AG08396 (cell line): Measurements from ENCODE around the gene SRBD1.
"Not testable (repeated sequence)": the region's sequence is repeated elsewhere in the genome, so short reads cannot be mapped to it uniquely, and the experiment has no call there.

ENCODE experiments used
- DNase-seq: peaks from one replicate; pipeline ENCODE4 v3.0.0; 2012; ENCODE audit warnings: low spot score, mixed read lengths

Gene SRBD1

GRCh38 chr2:45426025-45426424 lies 185.0 kb downstream of the SRBD1 start:
- DNase-seq: not testable (repeated sequence)

- DNase-seq: no peak
Observed at GRCh38 chr2:45422921-45423320, 188.1 kb downstream of the SRBD1 start.

DNA sequence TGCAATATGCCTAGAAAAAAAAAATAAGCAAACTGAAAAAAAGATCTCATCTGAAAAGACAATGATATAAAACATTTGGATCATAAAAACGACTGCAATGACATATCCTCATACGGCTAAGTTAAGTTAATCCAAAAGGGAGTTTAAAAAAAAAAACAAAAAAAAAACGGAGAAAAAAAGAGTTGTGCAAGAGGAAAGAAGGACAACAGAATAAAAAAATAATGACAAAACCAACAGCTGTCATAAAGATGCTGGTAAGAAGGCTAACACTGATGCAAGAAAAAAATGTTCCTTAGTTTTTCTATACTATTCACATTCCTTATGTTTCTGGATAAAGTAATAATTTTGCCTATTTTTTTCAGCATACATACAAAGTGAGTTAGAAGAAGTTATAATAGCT lies 192.5 kb downstream of the SRBD1 start:
- no peak for DNase-seq

DNA sequence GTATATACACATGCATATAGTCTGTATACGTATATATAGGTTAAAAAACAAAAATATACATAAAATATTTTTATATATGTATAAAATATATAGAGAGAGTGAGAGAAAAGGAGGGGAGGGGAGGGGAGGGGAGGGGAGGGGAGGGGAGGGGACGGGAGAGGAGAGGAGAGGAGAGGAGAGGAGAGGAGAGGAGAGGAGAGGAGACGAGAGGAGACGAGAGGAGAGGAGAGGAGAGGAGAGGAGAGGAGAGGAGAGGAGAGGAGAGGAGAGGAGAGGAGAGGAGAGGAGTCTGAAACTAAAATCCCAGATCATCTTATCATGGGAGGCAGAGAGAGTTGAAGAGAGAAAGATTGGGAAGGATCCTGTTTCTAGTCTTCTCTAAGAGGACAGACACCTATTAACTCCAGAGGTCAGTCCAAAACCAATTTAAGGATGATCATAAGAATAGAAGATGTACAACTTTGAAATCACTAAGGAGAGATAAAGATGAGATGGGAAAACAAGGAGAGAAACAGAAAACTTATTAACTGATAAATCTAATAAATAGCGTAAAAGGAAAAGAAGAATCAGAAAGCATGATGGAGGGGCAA lies 195.4 kb downstream of the SRBD1 start:
- DNase-seq: no peak

GRCh38 chr2:45412754-45413379 lies 198.2 kb downstream of the SRBD1 start:
- peak; percentile 6 for DNase-seq

DNA sequence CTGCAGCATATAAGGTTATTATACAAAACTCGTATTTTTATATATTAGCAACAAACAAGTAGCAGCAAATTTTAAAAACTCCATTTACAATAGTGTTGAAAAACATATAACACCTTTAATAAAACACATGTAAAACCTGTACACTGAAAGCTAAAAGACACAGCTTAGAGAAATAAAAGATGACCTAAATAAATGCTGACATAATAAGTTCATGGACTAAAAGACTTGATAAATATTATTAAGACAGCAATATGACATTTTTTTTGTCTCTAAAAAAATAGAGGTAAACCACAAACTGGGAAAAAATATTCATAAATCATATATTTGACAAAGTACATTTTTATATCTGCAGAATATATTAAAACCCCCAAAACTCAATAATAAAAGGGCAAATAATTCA lies 201.4 kb downstream of the SRBD1 start:
- no peak for DNase-seq

- no peak for DNase-seq
Observed at GRCh38 chr2:45406621-45407020, 204.4 kb downstream of the SRBD1 start.

GRCh38 chr2:45404807-45405297 lies 206.2 kb downstream of the SRBD1 start:
- DNase-seq: no peak

- DNase-seq: no peak
Observed at GRCh38 chr2:45403036-45403435, 208.0 kb downstream of the SRBD1 start.

DNA sequence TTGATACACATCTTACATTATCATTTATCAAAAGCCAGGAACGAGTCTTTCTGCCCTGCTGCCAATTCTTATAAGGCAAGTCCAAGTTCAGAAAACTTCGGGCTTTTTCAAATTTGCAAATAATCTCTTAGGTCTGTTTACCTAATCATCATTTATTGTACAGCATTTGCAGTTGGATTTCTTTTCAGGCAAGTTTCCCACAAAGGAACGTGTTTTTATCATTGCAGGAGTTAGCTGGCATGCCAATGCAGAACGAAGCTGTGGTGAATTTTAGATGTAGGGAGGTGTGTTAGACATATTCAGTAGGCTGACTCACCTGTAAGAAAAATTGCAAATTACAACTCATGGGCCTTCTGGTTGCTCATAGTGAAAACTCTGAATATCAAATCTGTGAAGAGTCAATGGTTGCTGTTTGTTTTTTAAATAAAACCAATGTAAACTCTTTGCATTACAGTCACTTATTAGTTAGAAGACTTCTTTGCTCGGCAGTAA lies 209.6 kb downstream of the SRBD1 start:
- DNase-seq: no peak

GRCh38 chr2:45399040-45399784 lies 211.9 kb downstream of the SRBD1 start:
- DNase-seq: no peak

DNA sequence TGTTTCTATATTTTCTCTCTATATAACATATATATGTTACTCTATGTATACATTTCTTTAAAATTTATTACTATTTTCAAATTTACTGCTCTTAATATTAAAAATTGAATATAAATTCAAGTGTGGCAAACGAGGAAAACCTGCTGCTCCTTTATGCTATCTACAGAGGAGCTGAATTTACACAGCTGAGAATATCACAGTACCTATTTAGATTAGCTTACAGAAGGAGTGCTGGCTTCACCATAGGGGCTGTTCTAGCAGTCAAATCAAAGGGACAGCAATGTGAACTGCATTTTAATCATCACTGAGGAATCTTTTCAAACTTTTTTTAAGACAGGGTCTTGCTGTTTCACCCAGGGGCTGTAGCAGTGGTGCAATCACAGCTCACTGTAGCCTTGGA lies 213.8 kb downstream of the SRBD1 start:
- no peak for DNase-seq

GRCh38 chr2:45396671-45397070 lies 214.4 kb downstream of the SRBD1 start:
- no peak for DNase-seq

- no peak for DNase-seq
Observed at GRCh38 chr2:45394842-45395241, 216.2 kb downstream of the SRBD1 start.

DNA sequence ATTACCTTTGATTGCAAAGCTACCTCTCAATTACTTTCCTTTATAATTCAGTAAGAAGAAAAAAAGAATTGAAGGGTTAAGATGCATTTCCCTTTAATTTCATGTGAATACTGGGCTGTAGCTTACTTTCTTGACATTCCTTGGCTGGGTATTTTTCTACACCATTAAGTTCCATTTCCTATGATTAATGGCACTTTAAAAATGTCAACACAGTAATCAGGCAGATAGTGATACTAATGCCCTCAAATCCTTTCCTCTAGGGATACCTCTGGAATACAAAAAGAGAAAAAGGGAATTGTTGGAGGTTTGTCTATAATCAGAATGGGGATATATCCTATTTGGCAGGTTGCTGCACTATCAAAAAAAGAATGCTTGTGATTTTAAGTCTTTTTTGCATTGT lies 216.9 kb downstream of the SRBD1 start:
- DNase-seq: no peak

DNA sequence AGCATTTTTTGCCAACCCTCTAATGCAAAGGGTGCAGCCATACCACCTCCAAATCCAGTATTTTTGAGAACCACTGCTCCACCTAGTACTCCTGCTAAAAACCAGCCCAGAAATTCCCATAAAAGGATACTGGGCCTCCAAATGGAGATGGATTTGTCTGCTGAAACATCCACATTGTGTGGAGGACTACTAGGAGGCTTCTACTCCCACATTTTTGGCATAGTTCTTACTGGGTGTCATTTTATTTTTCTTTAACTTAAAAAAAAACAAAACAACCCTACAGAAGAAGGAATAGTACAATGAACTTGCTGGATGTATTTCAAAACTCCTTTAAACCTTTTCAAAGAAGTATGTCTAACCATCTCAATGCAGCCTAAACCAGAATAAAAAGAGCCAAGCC lies 219.2 kb downstream of the SRBD1 start:
- DNase-seq: no peak

GRCh38 chr2:45390861-45391260 lies 220.2 kb downstream of the SRBD1 start:
- no peak for DNase-seq

GRCh38 chr2:45390441-45390840 lies 220.6 kb downstream of the SRBD1 start:
- no peak for DNase-seq

DNA sequence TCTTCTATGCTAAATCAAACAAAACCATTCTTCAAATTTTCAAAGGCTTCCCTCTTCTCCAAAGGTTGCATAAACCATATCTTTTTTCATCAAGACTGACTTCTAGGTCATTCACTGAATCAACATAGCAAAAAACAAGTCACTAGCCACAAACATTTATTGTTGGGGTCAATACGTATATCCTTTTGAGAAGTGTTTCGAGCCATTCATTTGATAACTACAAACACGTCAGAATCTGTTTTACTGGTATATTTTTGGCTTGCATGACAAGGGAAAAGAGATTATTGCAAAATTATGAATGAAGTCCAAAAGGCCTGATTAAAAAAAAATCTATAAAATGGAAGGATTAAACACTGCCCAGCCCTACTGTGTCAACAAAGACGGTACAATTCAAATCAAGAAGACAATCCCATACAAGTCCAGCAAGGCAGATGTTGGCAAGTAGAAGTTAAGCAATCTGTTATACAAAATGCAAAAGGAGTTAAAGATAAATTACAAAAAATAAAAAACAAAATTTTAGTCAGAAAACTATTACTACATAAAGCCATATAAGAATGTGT lies 222.4 kb downstream of the SRBD1 start:
- no peak for DNase-seq

DNA sequence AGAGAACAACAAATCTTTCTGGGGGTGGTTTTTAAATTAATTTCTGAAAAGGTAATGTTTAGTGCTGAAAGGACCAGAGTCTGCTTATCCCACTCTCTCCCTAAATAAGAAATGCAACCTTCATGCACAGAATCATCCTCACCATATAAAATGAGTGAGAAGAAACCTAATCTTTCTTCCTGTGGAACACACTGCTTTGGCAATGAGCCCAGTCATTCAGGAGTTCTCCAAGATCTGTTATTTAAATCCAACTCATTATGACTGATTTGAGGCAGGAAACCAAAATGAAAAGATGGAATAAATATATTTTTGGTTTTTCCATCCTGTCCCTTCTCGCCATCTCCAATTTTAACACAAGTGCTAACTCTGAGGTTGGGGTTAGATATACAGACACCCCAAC lies 228.3 kb downstream of the SRBD1 start:
- DNase-seq: no peak

- DNase-seq: peak; percentile 29
Observed at GRCh38 chr2:45380131-45380836, 230.8 kb downstream of the SRBD1 start.

GRCh38 chr2:45379399-45380087 lies 231.5 kb downstream of the SRBD1 start:
- no peak for DNase-seq
